CD4-positive, alpha-beta T cell treated with Interferon alpha-2 for 1 hour (primary cell): ENCODE data around the gene HSD17B10.
"Not testable (repeated sequence)": the region's sequence is repeated elsewhere in the genome, so short reads cannot be mapped to it uniquely, and the experiment has no call there.

Experiments
- DNase-seq, 2 donors: peaks; one replicate each; pipeline ENCODE4 v3.0.0-alpha.2; 2020 to 2022

Gene HSD17B10

GRCh38 chrX:53435997-53436396 is 1.8 kb upstream of the HSD17B10 start:
- DNase-seq = peak; percentile 76 to 79

GRCh38 chrX:53430231-53430630 is 3.9 kb downstream of the HSD17B10 start:
- no peak for DNase-seq

- no peak for DNase-seq
These were observed 4.4 kb downstream of the HSD17B10 start for GRCh38 chrX:53429755-53430154.

GRCh38 chrX:53422861-53423306 is 11.3 kb downstream of the HSD17B10 start, which contains the start of gene RIBC1:
TSS of gene RIBC1 (plus strand) at chrX:53422873. CDS start at chrX:53426277, 3,404 bp downstream.
- no peak for DNase-seq

DNA sequence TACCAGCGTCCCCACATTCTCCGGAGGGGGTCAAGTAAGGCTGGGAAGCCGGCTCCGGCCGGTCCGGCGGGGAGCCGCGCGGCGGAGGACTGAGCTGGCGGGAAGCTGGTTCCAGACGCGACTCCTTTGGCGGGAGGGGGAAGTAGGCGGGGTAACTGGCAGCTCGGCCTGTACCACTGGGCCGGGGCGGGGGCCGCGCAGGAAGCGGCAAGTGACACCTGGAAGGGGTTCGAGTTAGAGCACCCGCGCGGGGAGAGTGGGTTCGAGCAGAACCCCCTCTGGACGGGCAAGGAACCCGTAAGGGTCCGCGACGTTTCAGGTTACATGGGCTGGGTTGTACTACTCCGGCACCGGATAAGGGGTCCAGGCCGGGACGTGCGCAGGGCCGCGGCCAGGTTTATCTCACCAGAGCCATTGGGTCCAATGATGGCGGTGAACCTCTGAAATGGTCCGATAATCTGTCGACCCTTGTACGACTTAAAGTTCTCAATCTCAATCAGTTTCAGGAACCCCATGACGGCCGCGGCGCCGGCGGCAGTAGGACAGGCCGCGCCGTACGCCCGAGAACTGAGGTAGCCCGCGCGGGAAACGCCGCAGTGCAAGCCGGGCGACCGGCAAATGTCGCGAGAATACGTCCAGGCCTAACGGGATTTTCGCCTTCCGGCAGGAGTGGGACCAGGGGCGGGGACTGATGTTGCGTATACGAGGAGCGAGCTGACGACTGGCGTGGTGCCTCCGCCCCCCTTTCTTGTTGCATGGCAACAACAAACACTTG is 11.9 kb downstream of the HSD17B10 start, which contains the start of gene SMC1A:
TSS of gene SMC1A (minus strand) at position 569 of the 775 bp plus-strand sequence. CDS start at position 515, 54 bp downstream.
- DNase-seq = peak; percentile 97 to 100

DNA sequence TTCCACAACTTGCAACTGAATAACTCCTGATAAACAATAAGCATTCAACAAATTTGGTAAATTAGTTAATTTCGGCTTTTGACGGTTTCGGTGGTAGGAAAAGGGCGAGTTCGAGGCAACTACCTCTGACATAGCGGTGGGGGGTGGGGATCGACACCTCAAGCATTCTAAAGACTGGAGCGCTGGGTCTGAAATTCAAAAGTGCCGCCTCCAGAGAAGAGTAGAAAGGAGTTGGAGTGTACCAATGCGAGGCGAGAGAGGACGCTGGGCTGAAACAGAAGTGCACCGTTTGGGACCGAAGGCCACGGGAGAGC is 12.4 kb downstream of the HSD17B10 start:
- no peak for DNase-seq

DNA sequence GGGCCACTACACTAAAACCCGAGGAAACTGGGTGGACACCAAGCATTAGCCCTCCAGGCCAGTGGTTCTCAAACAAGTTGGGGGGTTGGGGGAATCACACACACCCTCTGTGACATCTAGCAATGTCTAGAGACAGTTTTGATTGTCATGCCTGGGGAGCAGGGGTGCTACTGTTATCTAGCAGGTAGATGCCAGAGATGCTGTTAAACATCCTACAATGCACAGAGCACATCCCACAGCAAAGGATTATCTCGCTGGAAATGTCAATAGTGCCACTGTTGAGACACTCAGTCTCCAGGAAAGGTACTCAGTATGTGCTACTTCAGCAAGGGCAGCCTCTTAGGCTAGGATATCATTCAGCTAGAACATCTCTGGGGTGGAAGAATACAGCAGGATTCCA is 13.0 kb downstream of the HSD17B10 start:
- DNase-seq = no peak

GRCh38 chrX:53420351-53420750 is 13.8 kb downstream of the HSD17B10 start:
- not testable (repeated sequence) for DNase-seq

GRCh38 chrX:53412446-53412845 is 21.7 kb downstream of the HSD17B10 start:
- DNase-seq = no peak

DNA sequence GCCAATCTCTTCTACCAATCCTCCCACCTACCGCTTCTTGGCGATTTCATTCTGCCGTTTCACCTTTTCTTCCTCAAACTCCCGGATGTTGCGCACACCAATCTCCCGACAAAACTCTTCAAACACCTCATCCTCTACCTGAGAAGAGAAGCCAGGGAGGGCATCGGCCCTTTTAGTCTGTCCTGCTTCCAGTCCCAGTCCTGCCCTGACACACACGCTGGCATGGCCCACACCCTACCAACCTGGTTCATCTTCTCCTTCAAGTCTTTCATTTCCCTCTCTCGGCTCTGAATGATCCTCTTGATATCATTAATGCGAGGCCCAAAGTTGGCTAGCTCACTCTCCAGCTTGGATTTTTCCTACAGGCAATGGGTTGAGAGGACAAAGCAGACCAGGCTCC is 30.6 kb downstream of the HSD17B10 start:
- no peak for DNase-seq

DNA sequence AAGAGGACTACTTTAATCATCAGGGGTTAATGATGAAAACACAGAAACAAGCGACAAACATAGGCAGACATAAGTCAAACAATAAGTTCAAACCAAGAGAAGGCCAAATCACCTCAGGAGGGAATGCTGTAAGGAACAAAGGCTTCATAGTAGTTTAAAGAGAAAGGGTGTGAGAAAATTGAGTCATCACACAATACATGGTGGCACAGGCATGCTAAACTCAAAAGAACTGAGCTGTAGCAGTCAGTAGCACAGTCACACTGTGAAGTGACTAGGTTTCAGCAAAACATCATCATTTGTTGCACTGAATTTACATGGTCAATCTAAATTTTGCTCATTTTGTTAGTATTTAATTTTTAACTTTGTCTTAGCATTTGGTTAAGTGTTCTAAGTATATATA is 36.0 kb downstream of the HSD17B10 start:
- no peak for DNase-seq

GRCh38 chrX:53395605-53396298 is 38.4 kb downstream of the HSD17B10 start:
- DNase-seq = no peak

DNA sequence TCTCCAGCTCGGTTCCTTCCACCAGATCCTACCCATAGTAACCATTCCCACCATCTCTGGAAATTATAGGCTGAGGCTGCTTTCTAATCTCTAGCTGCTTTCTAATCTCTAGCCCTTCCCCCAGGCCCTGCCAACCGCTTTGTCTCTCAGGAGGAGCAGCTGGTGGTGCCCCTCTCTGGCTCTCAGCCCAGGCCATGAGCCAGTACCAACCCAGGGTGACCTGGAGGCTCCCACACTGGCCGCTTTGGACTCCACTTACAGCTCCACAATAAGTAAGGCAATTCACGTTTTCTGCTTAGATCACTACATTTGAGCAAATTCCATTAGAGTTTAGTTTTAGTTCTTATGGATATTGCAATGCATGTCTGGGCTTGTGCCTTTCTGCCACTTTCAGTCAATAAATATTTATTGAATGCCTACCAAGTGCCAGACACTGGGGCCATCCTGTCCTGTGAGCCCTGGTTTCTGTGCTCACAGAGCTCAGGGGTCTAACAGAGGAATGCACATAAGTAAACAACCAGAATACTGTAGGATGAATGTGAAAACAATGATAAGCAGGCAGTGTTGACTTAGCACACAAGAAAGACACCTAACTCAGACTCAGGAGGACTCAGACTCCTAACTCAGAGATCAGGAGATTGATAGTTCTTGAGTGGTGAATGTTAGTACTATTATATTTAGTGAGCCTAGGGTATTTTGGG is 50.6 kb downstream of the HSD17B10 start:
- no peak for DNase-seq
